B cell (primary cell): ENCODE measurements around the gene PHF23. TPM values are rescaled to one million over a fixed set of nuclear protein-coding genes. Genes with fewer than 3 reads are reported as not detected.
A peak's percentile ranks its signal among the peaks of the same experiment; 100 is the strongest.

Experiments used
- ATAC-seq: fragments of 200-7000 bp; cut with Tn5 transposase; one replicate; pipeline ENCODE4 v1.10.0; 2021; ENCODE audit warnings: low read depth, mild to moderate bottlenecking, moderate number of reproducible peaks, moderate library complexity
- CTCF ChIA-PET: fragments of 350-600 bp; sonication (Branson Sonifier 250); formaldehyde crosslinking; loops from one replicate; lab custom pipeline; 2021; ENCODE audit warnings: antibody characterized with exemption, inconsistent platforms; lab: Charles Lee
- POLR2A ChIA-PET: fragments of 350-600 bp; sonication (Branson Sonifier 250); formaldehyde crosslinking; loops from one replicate; lab custom pipeline; 2021; ENCODE audit warnings: antibody characterized with exemption; lab: Charles Lee
- DNase-seq: peaks from one replicate; pipeline ENCODE4 v3.0.0; 2013
- H2AFZ ChIP-seq: 2 replicates; pipeline ENCODE4 v1.6.1; 2012; ENCODE audit warnings: mild to moderate bottlenecking, low read depth, low read length; ENCODE audit not compliant: insufficient read depth, poor library complexity, severe bottlenecking
- H3K27ac ChIP-seq, 2 donors: 1 replicate in 1 of 2; 2 replicates in 1 of 2; pipeline ENCODE4 v1.5.1; 2012 to 2013; ENCODE audit warnings: low read length in 2 of 2, mild to moderate bottlenecking in 2 of 2, moderate library complexity in 1 of 2
- H3K27me3 ChIP-seq, 4 experiments: fragments of 200-600 bp in 1 of 4; sonication (generic) in 1 of 4; replicated peaks in 1 of 4; 1 replicate in 2 of 4; 2 replicates in 2 of 4; pipeline versions ENCODE4 v1.6.1 to v1.7.0; 2013 to 2016; ENCODE audit warnings: low read length in 3 of 4, mild to moderate bottlenecking in 2 of 4, mixed read lengths in 1 of 4, moderate library complexity in 1 of 4; ENCODE audit not compliant: insufficient read depth in 4 of 4, control insufficient read depth in 3 of 4; ENCODE audit errors: control extremely low read depth in 1 of 4
- H3K36me3 ChIP-seq, 2 experiments: replicated peaks in 1 of 2; 1 replicate in 1 of 2; 2 replicates in 1 of 2; pipeline versions ENCODE4 v1.6.1 to v1.7.1; 2013; ENCODE audit warnings: low read length in 1 of 2; ENCODE audit not compliant: insufficient read depth in 2 of 2, control insufficient read depth in 1 of 2; ENCODE audit errors: control extremely low read depth in 1 of 2, extremely low read depth in 1 of 2
- H3K4me1 ChIP-seq, 2 donors: fragments of 200-600 bp in 1 of 2; sonication (generic) in 1 of 2; 1 replicate in 1 of 2; 2 replicates in 1 of 2; pipeline versions ENCODE4 v1.5.1 to v1.6.1; 2013 to 2017; ENCODE audit warnings: low read length in 2 of 2; ENCODE audit not compliant: control insufficient read depth in 2 of 2, insufficient read depth in 2 of 2
- H3K4me2 ChIP-seq: replicated peaks from 2 replicates; pipeline ENCODE3; 2012; ENCODE audit warnings: mild to moderate bottlenecking, low read depth, low read length; ENCODE audit not compliant: poor library complexity, severe bottlenecking
- H3K4me3 ChIP-seq, 5 experiments: fragments of 200-600 bp in 1 of 5; sonication (generic) in 1 of 5; 1 replicate in 3 of 5; 2 replicates in 2 of 5; pipeline versions ENCODE4 v1.5.1 to v1.7.0; 2011 to 2016; ENCODE audit warnings: low read length in 4 of 5, mild to moderate bottlenecking in 4 of 5, low read depth in 2 of 5, control low read depth in 1 of 5, moderate library complexity in 1 of 5; ENCODE audit not compliant: insufficient read depth in 1 of 5; ENCODE audit errors: control extremely low read depth in 1 of 5, extremely low read depth in 1 of 5
- H3K79me2 ChIP-seq: fragments of 200-600 bp; sonication (generic); one replicate; pipeline ENCODE4 v1.6.0; 2016; ENCODE audit warnings: low read length; ENCODE audit not compliant: control insufficient read depth, insufficient read depth
- H3K9ac ChIP-seq: fragments of 200-600 bp; sonication (generic); 2 replicates; pipeline ENCODE4 v1.6.1; 2017; ENCODE audit warnings: mild to moderate bottlenecking, low read length, moderate library complexity
- H3K9me3 ChIP-seq, 3 donors: one replicate each; pipeline versions ENCODE4 v1.6.1 to v1.7.1; 2013; ENCODE audit warnings: low read length in 2 of 3; ENCODE audit not compliant: control insufficient read depth in 2 of 3, insufficient read depth in 1 of 3; ENCODE audit errors: control extremely low read depth in 1 of 3
- H4K20me1 ChIP-seq: 2 replicates; pipeline ENCODE4 v1.6.0; 2012; ENCODE audit warnings: mild to moderate bottlenecking, low read length; ENCODE audit not compliant: insufficient read depth, control insufficient read depth, poor library complexity, severe bottlenecking
- H3K27ac Mint-ChIP-seq: one replicate; pipeline ENCODE4 v1.8.0; 2021; ENCODE audit warnings: mixed read lengths
- H3K27me3 Mint-ChIP-seq: one replicate; pipeline ENCODE4 v1.8.0; 2021; ENCODE audit warnings: mixed read lengths
- H3K4me1 Mint-ChIP-seq: one replicate; pipeline ENCODE4 v1.8.0; 2021; ENCODE audit warnings: mixed read lengths
- H3K4me3 Mint-ChIP-seq: one replicate; pipeline ENCODE4 v1.8.0; 2021; ENCODE audit warnings: mixed read lengths
- H3K9me3 Mint-ChIP-seq: one replicate; pipeline ENCODE4 v1.8.0; 2022; ENCODE audit warnings: mixed read lengths; ENCODE audit not compliant: insufficient read depth
- EZH2 ChIP-seq: IDR thresholded peaks from 2 replicates; pipeline ENCODE4 v1.6.1; 2012; ENCODE audit warnings: borderline replicate concordance, low read depth, mild to moderate bottlenecking, moderate library complexity, low read length; ENCODE audit not compliant: insufficient read depth, poor library complexity, severe bottlenecking
- WGBS: methylation state at CpG from one replicate; pipeline ENCODE4 v1.1.5; 2013; ENCODE audit warnings: missing lambda C conversion rate; ENCODE audit not compliant: insufficient coverage; 5-methylcytosine and 5-hydroxymethylcytosine counted together
- intact Hi-C: fragments of 100-400 bp; cut with micrococcal nuclease; formaldehyde crosslinking; loops from one replicate; pipeline ENCODE4 v1.10.0; 2022
- polyA plus RNA-seq: library from polyadenylated mRNA; depleted of rRNA; stranded (reverse); fragments of >200 nt; gene quantifications from 2 replicates; pipeline ENCODE4 v1.2.3, GENCODE V29; 2012
- total RNA-seq, 2 donors: library from RNA; stranded (reverse); fragments of 120-200 nt in 1 of 2; gene quantifications; 1 replicate in 1 of 2; 2 replicates in 1 of 2; pipeline versions ENCODE4 v1.2.3 to v1.2.4, GENCODE V29; 2013 to 2022
- TF ChIP-seq, protein P1 (sequence below): fragments of 200-600 bp; IDR thresholded peaks from one replicate; pipeline ENCODE4 v1.8.0; 2022; ENCODE audit warnings: antibody characterized with exemption, mild to moderate bottlenecking

The PHF23 gene
- total and polyA plus RNA-seq, 2 donors (not counting 1 experiment from before 2014, with no cell fraction given) = 17.6 to 42.3 TPM

DNA sequence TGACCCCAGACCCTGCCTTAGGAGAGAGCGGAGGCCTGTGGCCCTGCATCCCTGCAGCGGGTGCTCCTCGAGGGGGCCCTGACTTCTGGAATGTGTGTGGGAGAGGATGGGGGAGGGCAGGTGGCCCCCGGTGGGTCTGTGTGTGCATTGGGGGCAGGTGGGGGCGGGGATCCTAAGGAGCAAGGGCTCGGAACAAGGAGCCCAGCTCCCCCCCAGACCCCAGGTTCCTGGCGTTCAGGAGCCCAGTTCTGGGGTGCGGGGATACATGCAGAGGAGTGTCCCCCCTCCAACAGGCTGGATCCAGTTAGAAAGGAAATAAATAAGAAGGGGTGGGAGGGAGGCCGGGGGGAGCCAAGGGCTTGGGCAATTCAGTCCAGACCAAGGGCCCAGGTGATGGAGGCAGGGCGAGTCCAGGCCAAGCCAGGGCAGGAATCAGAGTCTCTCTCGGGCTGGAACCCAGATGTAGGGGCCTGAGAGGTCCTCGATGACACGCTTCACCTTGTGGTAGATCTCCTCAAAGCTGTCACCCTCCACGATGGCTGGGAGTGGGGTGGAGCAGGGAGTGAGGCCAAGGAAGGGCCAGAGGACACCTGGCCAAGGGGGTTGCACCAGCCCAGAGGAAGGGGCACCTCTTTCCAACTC, 48.9 kb downstream of the PHF23 start:
- H3K9me3 ChIP-seq = no peaks in the 10 kb centered on the region
- no peak for TF ChIP-seq EZH2
- TF ChIP-seq, protein P1, sequence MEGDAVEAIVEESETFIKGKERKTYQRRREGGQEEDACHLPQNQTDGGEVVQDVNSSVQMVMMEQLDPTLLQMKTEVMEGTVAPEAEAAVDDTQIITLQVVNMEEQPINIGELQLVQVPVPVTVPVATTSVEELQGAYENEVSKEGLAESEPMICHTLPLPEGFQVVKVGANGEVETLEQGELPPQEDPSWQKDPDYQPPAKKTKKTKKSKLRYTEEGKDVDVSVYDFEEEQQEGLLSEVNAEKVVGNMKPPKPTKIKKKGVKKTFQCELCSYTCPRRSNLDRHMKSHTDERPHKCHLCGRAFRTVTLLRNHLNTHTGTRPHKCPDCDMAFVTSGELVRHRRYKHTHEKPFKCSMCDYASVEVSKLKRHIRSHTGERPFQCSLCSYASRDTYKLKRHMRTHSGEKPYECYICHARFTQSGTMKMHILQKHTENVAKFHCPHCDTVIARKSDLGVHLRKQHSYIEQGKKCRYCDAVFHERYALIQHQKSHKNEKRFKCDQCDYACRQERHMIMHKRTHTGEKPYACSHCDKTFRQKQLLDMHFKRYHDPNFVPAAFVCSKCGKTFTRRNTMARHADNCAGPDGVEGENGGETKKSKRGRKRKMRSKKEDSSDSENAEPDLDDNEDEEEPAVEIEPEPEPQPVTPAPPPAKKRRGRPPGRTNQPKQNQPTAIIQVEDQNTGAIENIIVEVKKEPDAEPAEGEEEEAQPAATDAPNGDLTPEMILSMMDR = no peak
- POLR2A ChIA-PET = no interaction called here
- ATAC-seq = no peak
- H3K27ac ChIP-seq = no peak overlapping the region
- no peak overlapping the region for H3K9ac ChIP-seq
- no peaks in the 10 kb centered on the region for H3K36me3 ChIP-seq
- intact Hi-C loops = no loop called here
- no peak overlapping the region for H2AFZ ChIP-seq
- H3K4me3 ChIP-seq = no peak overlapping the region
- no peaks in the 10 kb centered on the region for H3K9me3 Mint-ChIP-seq
- peaks cover 3% of the 10 kb centered on the region for H3K4me1 Mint-ChIP-seq
- no peak overlapping the region for H3K27ac Mint-ChIP-seq
- peaks cover 8% of the 10 kb centered on the region for H3K27me3 Mint-ChIP-seq
- H3K4me1 ChIP-seq = no peaks in the 10 kb centered on the region
- no peaks in the 10 kb centered on the region for H4K20me1 ChIP-seq
- no peaks in the 10 kb centered on the region for H3K79me2 ChIP-seq
- CTCF ChIA-PET = interaction anchor here (0.7 kb wide), 1 partner anchor 144 kb away, joined by 5 read pairs; no protein-coding TSS in a partner anchor
- H3K4me2 ChIP-seq = no peak overlapping the region
- WGBS = 91% methylated on average over 9 of the region's 14 CpGs
- no peak overlapping the region for H3K4me3 Mint-ChIP-seq
- DNase-seq = no peak
- H3K27me3 ChIP-seq = no peaks in the 10 kb centered on the region

DNA sequence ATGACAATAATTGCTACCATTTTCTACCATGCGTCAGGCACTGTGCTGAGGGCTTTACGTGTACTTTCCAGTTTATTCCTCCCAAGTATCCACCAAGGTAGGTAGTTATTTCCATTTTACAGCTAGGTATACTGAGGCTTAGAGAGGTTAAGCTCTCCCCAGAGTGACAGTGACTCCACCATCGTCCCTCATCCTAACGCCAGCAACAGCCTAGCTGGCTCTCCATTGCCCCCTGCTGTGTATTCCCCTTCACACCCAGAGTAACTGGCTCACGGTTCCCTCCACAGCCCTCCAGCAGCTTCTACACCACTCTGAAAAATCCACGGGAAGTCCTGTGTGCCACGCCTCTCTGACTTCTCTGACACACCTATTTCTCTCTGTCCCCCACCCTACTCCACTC, 53.0 kb downstream of the PHF23 start:
- Histone ChIP-seq H3K4me2 (no peak overlapping the region), H3K79me2 (no peaks in the 10 kb centered on the region), H3K27ac (no peak overlapping the region), H2AFZ (no peak overlapping the region), H3K9ac (no peak overlapping the region), H3K9me3 (no peaks in the 10 kb centered on the region), H3K4me3 (no peak overlapping the region), H3K36me3 (no peaks in the 10 kb centered on the region), H4K20me1 (no peaks in the 10 kb centered on the region), H3K27me3 (no peaks in the 10 kb centered on the region), H3K4me1 (no peaks in the 10 kb centered on the region)
- ChIA-PET POLR2A (interaction anchor here (0.6 kb wide), 1 partner anchor 54 kb away, joined by 4 read pairs; no protein-coding TSS in a partner anchor), CTCF (interaction anchor here (1.1 to 1.7 kb wide), 3 partner anchors 9 to 140 kb away, joined by 3 to 11 read pairs (median 6); no protein-coding TSS in a partner anchor)
- Mint-ChIP-seq H3K4me3 (no peak overlapping the region), H3K4me1 (peaks cover 3% of the 10 kb centered on the region), H3K27ac (no peak overlapping the region), H3K9me3 (no peaks in the 10 kb centered on the region), H3K27me3 (peaks cover 8% of the 10 kb centered on the region)
- WGBS = 65% methylated on average over 5 of the region's 7 CpGs
- DNase-seq (peak; percentile 16), ATAC-seq (no peak)
- TF ChIP-seq, protein P1 = no peak
- TF ChIP-seq EZH2 = no peak
- intact Hi-C loops = no loop called here
